ENCODE results near the gene KANTR. TPM values are rescaled to one million over a fixed set of nuclear protein-coding genes. Genes with fewer than 3 reads are reported as not detected.

The KANTR gene
- total and polyA plus RNA-seq, 2 of the 4 experiments (the other 2 are of a cell fraction), result 1.6 to 6.3 TPM

DNA sequence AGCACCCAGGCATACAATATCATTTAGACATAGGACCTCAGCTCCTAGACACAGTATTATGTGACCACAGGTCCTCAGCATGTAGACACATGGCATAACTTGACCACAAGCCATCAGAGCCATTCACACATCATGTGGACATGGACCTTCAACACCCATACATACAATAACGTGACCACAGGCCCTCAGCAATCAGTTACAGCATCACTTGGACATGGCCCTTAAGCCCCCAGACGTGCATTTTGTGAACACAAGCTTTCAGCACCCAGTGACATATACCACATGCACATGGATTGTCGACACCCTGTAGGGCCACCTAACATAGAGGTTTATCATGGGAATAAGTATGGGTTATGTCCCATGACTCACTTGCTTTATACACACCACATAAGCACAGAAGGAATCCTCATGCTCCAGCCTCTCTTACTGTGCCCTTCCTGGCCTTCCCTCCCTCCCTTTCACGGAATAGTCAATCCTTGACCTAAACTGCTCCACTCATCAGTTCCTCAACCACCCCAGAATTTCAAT is 9.8 kb upstream of the KANTR start:
- DNase-seq (peak; percentile 36), ATAC-seq (ENCODE audit: low read depth) (no peak)
- Histone ChIP-seq H3K27ac (ENCODE audit: insufficient read depth, low read length) (no peak overlapping the region), H3K14ac (replicated peaks; ENCODE audit: low read depth, low read length) (no peak overlapping the region), H3K18ac (ENCODE audit: low read depth, low read length) (no peak overlapping the region), H3K4me1 (ENCODE audit: control insufficient read depth, insufficient read depth, low read length) (peaks cover 3% of the 10 kb centered on the region; the same call in 1 of the 2 replicates), H4K8ac (ENCODE audit: low read depth in 2 of 2, low read length in 2 of 2) (no peak overlapping the region), H3K56ac (ENCODE audit: extremely low read depth, insufficient read depth, low read length) (no peak overlapping the region), H3K9ac (ENCODE audit: low read depth, low read length) (no peak overlapping the region), H2BK20ac (ENCODE audit: low read depth, low read length) (no peak overlapping the region), H2AK5ac (ENCODE audit: low read depth, low read length) (no peak overlapping the region), H2AFZ (replicated peaks; ENCODE audit: low read length, poor library complexity) (no peak overlapping the region), H4K91ac (ENCODE audit: insufficient read depth, low read depth, low read length) (no peak overlapping the region), H2BK120ac (ENCODE audit: low read depth, low read length) (no peak overlapping the region), H3K79me1 (ENCODE audit: low read depth in 1 of 2, low read length in 2 of 2) (peaks cover 8 to 39% of the 10 kb centered on the region in 2 experiments; a peak in 2 of 4 replicates), H3K4ac (ENCODE audit: low read depth, low read length) (no peak overlapping the region), H3K27me3 (ENCODE audit: control insufficient read depth, insufficient read depth, low read length) (no peaks in the 10 kb centered on the region; the same call in 1 of the 2 replicates), H3K9me1 (ENCODE audit: insufficient read depth, low read length) (peaks cover 5% of the 10 kb centered on the region), H2BK15ac (ENCODE audit: low read depth, low read length) (no peak overlapping the region), H2AK9ac (replicated peaks; ENCODE audit: low read depth, low read length, poor library complexity) (no peak overlapping the region), H3K4me3 (ENCODE audit: insufficient read depth, low read depth, low read length) (no peak overlapping the region), H3K23ac (ENCODE audit: low read depth, low read length) (no peak overlapping the region), H3K36me3 (ENCODE audit: control insufficient read depth, insufficient read depth, low read length) (peaks cover 30% of the 10 kb centered on the region), H4K5ac (ENCODE audit: low read depth, low read length) (no peak overlapping the region), H3K9me3 (ENCODE audit: control insufficient read depth, insufficient read depth, low read length) (no peaks in the 10 kb centered on the region), H2BK5ac (ENCODE audit: low read depth, low read length, poor library complexity, severe bottlenecking) (no peak overlapping the region), H4K20me1 (ENCODE audit: insufficient read depth, low read length) (peaks cover 35% of the 10 kb centered on the region), H3K4me2 (ENCODE audit: low read depth, low read length) (peak overlapping the region; percentile 80; the same call in 1 of the 2 replicates)
- in situ Hi-C loops (cut with MboI; ENCODE audit: low sequenced_read_pairs), result no loop called here
- dilution Hi-C loops (cut with HindIII; ENCODE audit: low sequenced_read_pairs, unreplicated experiment), result no loop called here
- WGBS, 2 experiments (ENCODE audit: extremely low coverage in 2 of 2, insufficient read length in 1 of 2), result 40% methylated on average over 1 of the region's 4 CpGs; no CpG with 5 or more reads in 1 of the 2 experiments
- CTCF ChIA-PET, result no interaction called here
- BruUV-seq (replicated peaks), result no TSS peak
- intact Hi-C loops (cut with micrococcal nuclease), result no loop called here
- TF ChIP-seq RAD21 (IDR thresholded peaks at IDR 0.05; ENCODE audit: low read length) (no peak), BHLHE40 (IDR thresholded peaks at IDR 0.05; ENCODE audit: low read depth, low read length) (no peak), POLR2A (IDR thresholded peaks at IDR 0.05; ENCODE audit: low read depth, low read length) (peak; percentile 82; the same call in 1 of the 2 replicates), SMC3 (IDR thresholded peaks at IDR 0.05; ENCODE audit: low read depth, low read length) (no peak), MAFK (IDR thresholded peaks at IDR 0.05; ENCODE audit: low read depth, low read length) (no peak), MAZ (IDR thresholded peaks at IDR 0.05; ENCODE audit: borderline replicate concordance, low read depth, low read length) (no peak), MXI1 (IDR thresholded peaks at IDR 0.05; ENCODE audit: borderline replicate concordance, low read depth, low read length) (no peak), CEBPB (IDR thresholded peaks at IDR 0.05; ENCODE audit: low read depth, low read length) (no peak)
- TF ChIP-seq, protein P1, sequence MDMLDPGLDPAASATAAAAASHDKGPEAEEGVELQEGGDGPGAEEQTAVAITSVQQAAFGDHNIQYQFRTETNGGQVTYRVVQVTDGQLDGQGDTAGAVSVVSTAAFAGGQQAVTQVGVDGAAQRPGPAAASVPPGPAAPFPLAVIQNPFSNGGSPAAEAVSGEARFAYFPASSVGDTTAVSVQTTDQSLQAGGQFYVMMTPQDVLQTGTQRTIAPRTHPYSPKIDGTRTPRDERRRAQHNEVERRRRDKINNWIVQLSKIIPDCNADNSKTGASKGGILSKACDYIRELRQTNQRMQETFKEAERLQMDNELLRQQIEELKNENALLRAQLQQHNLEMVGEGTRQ (IDR thresholded peaks at IDR 0.05; ENCODE audit: low read depth, low read length), result 0 out of 2 replicates have a peak, but pooled peaks have one; percentile 8
- TF ChIP-seq, protein P2, sequence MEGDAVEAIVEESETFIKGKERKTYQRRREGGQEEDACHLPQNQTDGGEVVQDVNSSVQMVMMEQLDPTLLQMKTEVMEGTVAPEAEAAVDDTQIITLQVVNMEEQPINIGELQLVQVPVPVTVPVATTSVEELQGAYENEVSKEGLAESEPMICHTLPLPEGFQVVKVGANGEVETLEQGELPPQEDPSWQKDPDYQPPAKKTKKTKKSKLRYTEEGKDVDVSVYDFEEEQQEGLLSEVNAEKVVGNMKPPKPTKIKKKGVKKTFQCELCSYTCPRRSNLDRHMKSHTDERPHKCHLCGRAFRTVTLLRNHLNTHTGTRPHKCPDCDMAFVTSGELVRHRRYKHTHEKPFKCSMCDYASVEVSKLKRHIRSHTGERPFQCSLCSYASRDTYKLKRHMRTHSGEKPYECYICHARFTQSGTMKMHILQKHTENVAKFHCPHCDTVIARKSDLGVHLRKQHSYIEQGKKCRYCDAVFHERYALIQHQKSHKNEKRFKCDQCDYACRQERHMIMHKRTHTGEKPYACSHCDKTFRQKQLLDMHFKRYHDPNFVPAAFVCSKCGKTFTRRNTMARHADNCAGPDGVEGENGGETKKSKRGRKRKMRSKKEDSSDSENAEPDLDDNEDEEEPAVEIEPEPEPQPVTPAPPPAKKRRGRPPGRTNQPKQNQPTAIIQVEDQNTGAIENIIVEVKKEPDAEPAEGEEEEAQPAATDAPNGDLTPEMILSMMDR (conservative IDR thresholded peaks at IDR 0.05; ENCODE audit: low read depth, low read length), result no peak
- POLR2A ChIA-PET (ENCODE audit: unreplicated experiment), result no interaction called here
